HepG2 (cell line): Measurements from ENCODE around the gene TRIM9.

Source experiments
- FLYWCH1 ChIP-seq: sonication (generic); formaldehyde crosslinking; IDR thresholded peaks from 2 replicates; pipeline ENCODE4 v1.8.1; 2023; ENCODE audit warnings: mild to moderate bottlenecking, missing genetic modification reagents
- ZNF550 ChIP-seq: sonication (generic); formaldehyde crosslinking; IDR thresholded peaks from 2 replicates; pipeline ENCODE4 v1.4.0; 2020; ENCODE audit warnings: mild to moderate bottlenecking, missing genetic modification reagents, borderline replicate concordance

GRCh38 chr14:51138404-51139103, 43.6 kb upstream of the TRIM9 start:
- TF ChIP-seq FLYWCH1: no peak
- TF ChIP-seq ZNF550 (CRISPR knock-in tag): no peak
